Endothelial cell of umbilical vein (primary cell): ENCODE results near the gene CIAO3. TPM values are rescaled to one million over a fixed set of nuclear protein-coding genes. Genes with fewer than 3 reads are reported as not detected.

ENCODE experiments used
- BruUV-seq: library from RNA; stranded (reverse); fragments of 400-500 nt; replicated peaks from 2 replicates; lab custom pipeline; 2021; lab: Mats Ljungman, UMichigan
- CTCF ChIA-PET: fragments of 300-600, 350-600 bp; sonication (Branson Sonifier 250); formaldehyde crosslinking; loops from one replicate; lab custom pipeline; 2021; ENCODE audit warnings: antibody characterized with exemption, inconsistent platforms; lab: Charles Lee
- POLR2A ChIA-PET: fragments of 300-600, 350-600 bp; sonication (Branson Sonifier 250); formaldehyde crosslinking; loops from one replicate; lab custom pipeline; 2021; ENCODE audit warnings: antibody characterized with exemption, inconsistent platforms; lab: Charles Lee
- DNase-seq: peaks from one replicate; pipeline ENCODE4 v3.0.0-alpha.2; 2011; ENCODE audit warnings: low read depth, low spot score
- FAIRE-seq: peaks from 2 replicates; lab custom pipeline; 2011; peaks lifted over from hg19 to GRCh38; lab: Jason Lieb, UNC
- H2AFZ ChIP-seq: 2 replicates; pipeline ENCODE4 v1.6.0; 2012; ENCODE audit warnings: low read depth, low read length, control low read depth, inconsistent platforms
- H3K27ac ChIP-seq: 2 replicates; pipeline ENCODE4 v1.5.1; 2011; ENCODE audit warnings: low read depth, mild to moderate bottlenecking, control low read depth, low read length, moderate library complexity; ENCODE audit not compliant: insufficient read depth
- H3K27me3 ChIP-seq, 2 experiments: 2 replicates each; pipeline versions ENCODE4 v1.6.0 to v1.6.1; 2011; ENCODE audit warnings: low read length in 2 of 2, mixed read lengths in 1 of 2; ENCODE audit not compliant: control insufficient read depth in 2 of 2, insufficient read depth in 2 of 2
- H3K36me3 ChIP-seq, 2 experiments: 2 replicates in 1 of 2; 3 replicates in 1 of 2; pipeline ENCODE4 v1.5.1; 2011; ENCODE audit warnings: low read length in 2 of 2, mild to moderate bottlenecking in 1 of 2, moderate library complexity in 1 of 2; ENCODE audit not compliant: control insufficient read depth in 2 of 2, insufficient read depth in 2 of 2; ENCODE audit errors: extremely low read depth in 1 of 2
- H3K4me1 ChIP-seq: 3 replicates; pipeline ENCODE4 v1.5.1; 2011; ENCODE audit warnings: mild to moderate bottlenecking, low read length; ENCODE audit not compliant: control insufficient read depth, insufficient read depth; ENCODE audit errors: extremely low read depth
- H3K4me2 ChIP-seq: 2 replicates; pipeline ENCODE4 v1.6.1; 2011; ENCODE audit warnings: low read length, control low read depth, mixed read lengths; ENCODE audit not compliant: insufficient read depth
- H3K4me3 ChIP-seq, 3 experiments: fragments of 200-600 bp in 1 of 3; sonication (generic), shearing (Covaris generic) in 1 of 3; replicated peaks in 1 of 3; 2 replicates each; pipeline ENCODE4 v1.5.1; 2011 to 2016; ENCODE audit warnings: control low read depth in 3 of 3, low read length in 3 of 3, mild to moderate bottlenecking in 2 of 3, inconsistent platforms in 1 of 3, low read depth in 1 of 3, moderate library complexity in 1 of 3; ENCODE audit not compliant: insufficient read depth in 1 of 3
- H3K79me2 ChIP-seq: 2 replicates; pipeline ENCODE4 v1.6.0; 2012; ENCODE audit warnings: low read length, inconsistent platforms; ENCODE audit not compliant: control insufficient read depth, insufficient read depth
- H3K9ac ChIP-seq: replicated peaks from 2 replicates; pipeline ENCODE3; 2011; ENCODE audit warnings: low read length, control low read depth; ENCODE audit not compliant: insufficient read depth; ENCODE audit errors: extremely low read depth
- H3K9me1 ChIP-seq: replicated peaks from 3 replicates; pipeline ENCODE4 v1.6.0; 2011; ENCODE audit warnings: mild to moderate bottlenecking, low read length; ENCODE audit not compliant: control insufficient read depth, insufficient read depth; ENCODE audit errors: extremely low read depth
- H3K9me3 ChIP-seq: replicated peaks from 2 replicates; pipeline ENCODE4 v1.5.1; 2012; ENCODE audit warnings: low read length, inconsistent platforms; ENCODE audit not compliant: control insufficient read depth, insufficient read depth
- H4K20me1 ChIP-seq: replicated peaks from 2 replicates; pipeline ENCODE3; 2011; ENCODE audit warnings: mild to moderate bottlenecking, low read length; ENCODE audit not compliant: control insufficient read depth, insufficient read depth; ENCODE audit errors: extremely low read depth
- CTCF ChIP-seq, 2 donors: IDR thresholded peaks; 1 replicate in 1 of 2; 2 replicates in 1 of 2; pipeline ENCODE4 v1.5.1; 2011; ENCODE audit warnings: low read length in 2 of 2, mild to moderate bottlenecking in 2 of 2, moderate library complexity in 2 of 2, control low read depth in 1 of 2, inconsistent platforms in 1 of 2, low read depth in 1 of 2; ENCODE audit not compliant: insufficient read depth in 1 of 2; ENCODE audit errors: extremely low read depth in 1 of 2
- JUN ChIP-seq: IDR thresholded peaks from 2 replicates; pipeline ENCODE4 v1.6.1; 2011; ENCODE audit warnings: borderline replicate concordance, low read depth; ENCODE audit not compliant: insufficient read length, insufficient read depth
- POLR2AphosphoS5 ChIP-seq: IDR thresholded peaks from 2 replicates; pipeline ENCODE4 v1.6.1; 2012; ENCODE audit warnings: low read depth, mild to moderate bottlenecking, control low read depth, low read length, moderate library complexity; ENCODE audit not compliant: insufficient read depth
- dilution Hi-C: fragments of 300-500 bp; cut with MboI; formaldehyde crosslinking; loops from one replicate; pipeline ENCODE4 v1.15.0; 2019; ENCODE audit warnings: low sequenced_read_pairs; ENCODE audit not compliant: extremely low pct_ligation_motif_present
- intact Hi-C: fragments of 100-400 bp; cut with micrococcal nuclease; formaldehyde crosslinking; loops from one replicate; pipeline ENCODE4 v1.10.0; 2022
- polyA plus RNA-seq, 4 experiments: library from polyadenylated mRNA; depleted of rRNA in 3 of 4; stranded (reverse) in 3 of 4; unstranded in 1 of 4; fragments of >200 nt; gene quantifications; 2 replicates each; pipeline versions ENCODE4 v1.2.1 to v1.2.3, GENCODE V29; 2011 to 2012; ENCODE audit warnings: missing spikeins in 1 of 4
- total RNA-seq: library from RNA; stranded (reverse); gene quantifications from 2 replicates; pipeline ENCODE4 v1.2.3, GENCODE V29; 2021

The CIAO3 gene
- total and polyA plus RNA-seq, 2 donors (not counting 3 experiments of a cell fraction or from before 2014, with no cell fraction given) = 23.1 to 33.8 TPM

- no peaks in the 10 kb centered on the region for H3K9me3 ChIP-seq
- DNase-seq = no peak
- no peak for FAIRE-seq
- POLR2A ChIA-PET = no interaction called here
- H4K20me1 ChIP-seq = no peaks in the 10 kb centered on the region
- CTCF ChIA-PET = no interaction called here
- no peaks in the 10 kb centered on the region for H3K9me1 ChIP-seq
- TF ChIP-seq CTCF (IDR thresholded peaks at IDR 0.05; ENCODE audit: extremely low read depth in 1 of 2, insufficient read depth in 1 of 2, low read depth in 1 of 2, low read length in 2 of 2) (no peak), JUN (no peak), POLR2AphosphoS5 (no peak)
- no peak overlapping the region for H3K27ac ChIP-seq
- BruUV-seq = no TSS peak
- no peak overlapping the region for H3K4me2 ChIP-seq
- intact Hi-C loops (no loop called here), dilution Hi-C loops (no loop called here)
- H3K27me3 ChIP-seq = no peaks in the 10 kb centered on the region
- no peaks in the 10 kb centered on the region for H3K4me1 ChIP-seq
- H3K36me3 ChIP-seq = no peaks in the 10 kb centered on the region
- H3K4me3 ChIP-seq = no peak overlapping the region
- no peak overlapping the region for H2AFZ ChIP-seq
- H3K79me2 ChIP-seq = no peaks in the 10 kb centered on the region
- no peak overlapping the region for H3K9ac ChIP-seq
Measured at GRCh38 chr16:766820-767640, 26.2 kb upstream of the CIAO3 start.
